ENCODE data around the gene HOXB4.

The HOXB4 gene

GRCh38 chr17:48601539-48602425 is 23.6 kb upstream of the HOXB4 start:
- no peak for DNase-seq (ENCODE audit: low spot score)

GRCh38 chr17:48601207-48601538 is 23.0 kb upstream of the HOXB4 start:
- DNase-seq (ENCODE audit: low spot score) = no peak

- no peak for DNase-seq (ENCODE audit: low spot score)
These were observed 22.3 kb upstream of the HOXB4 start for GRCh38 chr17:48600244-48601098.

- DNase-seq (ENCODE audit: low spot score) = no peak
These were observed 21.2 kb upstream of the HOXB4 start for GRCh38 chr17:48599354-48599753.

- no peak for DNase-seq (ENCODE audit: low spot score)
These were observed 20.6 kb upstream of the HOXB4 start for GRCh38 chr17:48598736-48599135.

GRCh38 chr17:48597778-48598631 is 19.9 kb upstream of the HOXB4 start:
- DNase-seq (ENCODE audit: low spot score) = no peak

- DNase-seq (ENCODE audit: low spot score) = no peak
These were observed 19.3 kb upstream of the HOXB4 start for GRCh38 chr17:48597528-48597777.

GRCh38 chr17:48596735-48597527 is 18.8 kb upstream of the HOXB4 start:
- no peak for DNase-seq (ENCODE audit: low spot score)

- DNase-seq (ENCODE audit: low spot score) = no peak
These were observed 18.0 kb upstream of the HOXB4 start for GRCh38 chr17:48596000-48596734.

GRCh38 chr17:48595278-48595999 is 17.3 kb upstream of the HOXB4 start:
- no peak for DNase-seq (ENCODE audit: low spot score)

- no peak for DNase-seq (ENCODE audit: low spot score)
These were observed 16.6 kb upstream of the HOXB4 start for GRCh38 chr17:48594538-48595277.

GRCh38 chr17:48593840-48594537 is 15.8 kb upstream of the HOXB4 start:
- DNase-seq (ENCODE audit: low spot score) = peak; percentile 51

- DNase-seq (ENCODE audit: low spot score) = no peak
These were observed 15.1 kb upstream of the HOXB4 start, which contains the start of gene HOXB5 for GRCh38 chr17:48593126-48593829. HOXB5 (minus strand) TSS chr17:48593779; CDS start chr17:48593682, 97 bp downstream.

GRCh38 chr17:48592577-48592976 is 14.4 kb upstream of the HOXB4 start:
- DNase-seq (ENCODE audit: low spot score) = no peak

GRCh38 chr17:48592057-48592514 is 13.9 kb upstream of the HOXB4 start:
- no peak for DNase-seq (ENCODE audit: low spot score)

GRCh38 chr17:48591255-48592056 is 13.3 kb upstream of the HOXB4 start:
- DNase-seq (ENCODE audit: low spot score) = no peak

All from SK-N-DZ (cell line).